Keratinocyte (primary cell): Measurements from ENCODE around the gene WDSUB1. TPM values are rescaled to one million over a fixed set of nuclear protein-coding genes. Genes with fewer than 3 reads are reported as not detected.

ENCODE experiments used
- DNase-seq: peaks from one replicate; pipeline ENCODE4 v3.0.0-alpha.2; 2011; ENCODE audit warnings: low read depth, missing footprints, low spot score
- FAIRE-seq: peaks from 2 replicates; lab custom pipeline; 2011; peaks lifted over from hg19 to GRCh38; lab: Jason Lieb, UNC
- H2AFZ ChIP-seq: 2 replicates; pipeline ENCODE4 v1.6.0; 2012; ENCODE audit warnings: low read length, control low read depth, inconsistent platforms; ENCODE audit not compliant: control insufficient read depth
- H3K27ac ChIP-seq: 2 replicates; pipeline ENCODE4 v1.5.1; 2011; ENCODE audit warnings: low read length; ENCODE audit not compliant: control insufficient read depth, insufficient read depth
- H3K27me3 ChIP-seq: 3 replicates; pipeline ENCODE4 v1.6.0; 2011; ENCODE audit warnings: low read length; ENCODE audit not compliant: control insufficient read depth, insufficient read depth; ENCODE audit errors: extremely low read depth
- H3K36me3 ChIP-seq, 2 experiments: 2 replicates in 1 of 2; 3 replicates in 1 of 2; pipeline ENCODE4 v1.5.1; 2011; ENCODE audit warnings: low read length in 2 of 2, mild to moderate bottlenecking in 1 of 2; ENCODE audit not compliant: control insufficient read depth in 2 of 2, insufficient read depth in 2 of 2; ENCODE audit errors: extremely low read depth in 1 of 2
- H3K4me1 ChIP-seq: 3 replicates; pipeline ENCODE4 v1.5.1; 2011; ENCODE audit warnings: low read length; ENCODE audit not compliant: control insufficient read depth, insufficient read depth; ENCODE audit errors: extremely low read depth
- H3K4me2 ChIP-seq: 3 replicates; pipeline ENCODE4 v1.6.0; 2011; ENCODE audit warnings: low read depth, low read length; ENCODE audit not compliant: control insufficient read depth, insufficient read depth; ENCODE audit errors: extremely low read depth
- H3K4me3 ChIP-seq, 3 experiments: fragments of 200-600 bp in 1 of 3; sonication (generic) in 1 of 3; 2 replicates in 2 of 3; 3 replicates in 1 of 3; pipeline ENCODE4 v1.5.1; 2011 to 2016; ENCODE audit warnings: low read length in 3 of 3, mild to moderate bottlenecking in 3 of 3, control low read depth in 2 of 3, inconsistent platforms in 1 of 3, low read depth in 1 of 3, mixed read lengths in 1 of 3, mixed run types in 1 of 3, moderate library complexity in 1 of 3; ENCODE audit not compliant: control insufficient read depth in 2 of 3, insufficient read depth in 2 of 3; ENCODE audit errors: extremely low read depth in 1 of 3
- H3K79me2 ChIP-seq: 2 replicates; pipeline ENCODE4 v1.6.0; 2012; ENCODE audit warnings: low read length; ENCODE audit not compliant: control insufficient read depth, insufficient read depth
- H3K9ac ChIP-seq: 3 replicates; pipeline ENCODE4 v1.6.0; 2011; ENCODE audit warnings: low read length; ENCODE audit not compliant: control insufficient read depth, insufficient read depth; ENCODE audit errors: extremely low read depth
- H3K9me1 ChIP-seq: 3 replicates; pipeline ENCODE4 v1.6.0; 2011; ENCODE audit warnings: low read length; ENCODE audit not compliant: control insufficient read depth, insufficient read depth; ENCODE audit errors: extremely low read depth
- H3K9me3 ChIP-seq: 2 replicates; pipeline ENCODE4 v1.5.1; 2012; ENCODE audit warnings: low read depth, low read length; ENCODE audit not compliant: control insufficient read depth
- H4K20me1 ChIP-seq: 3 replicates; pipeline ENCODE4 v1.6.0; 2011; ENCODE audit warnings: low read length; ENCODE audit not compliant: control insufficient read depth, insufficient read depth; ENCODE audit errors: extremely low read depth
- CTCF ChIP-seq, 3 experiments: IDR thresholded peaks in 1 of 3; conservative IDR thresholded peaks in 1 of 3; optimal IDR thresholded peaks in 1 of 3; 2 replicates in 2 of 3; 3 replicates in 1 of 3; pipeline versions ENCODE3 to v1.5.1; 2011; ENCODE audit warnings: low read length in 3 of 3, mild to moderate bottlenecking in 3 of 3, moderate library complexity in 2 of 3, control low read depth in 1 of 3, inconsistent platforms in 1 of 3; ENCODE audit not compliant: insufficient read depth in 2 of 3; ENCODE audit errors: extremely low read depth in 1 of 3
- EZH2 ChIP-seq: IDR thresholded peaks from one replicate; pipeline ENCODE4 v1.6.1; 2012; ENCODE audit warnings: inconsistent platforms, mild to moderate bottlenecking, low read length, moderate library complexity
- dilution Hi-C: fragments of 300-500 bp; cut with MboI; formaldehyde crosslinking; loops from one replicate; pipeline ENCODE4 v1.7.0; 2020; ENCODE audit warnings: low sequenced_read_pairs; ENCODE audit not compliant: extremely low pct_ligation_motif_present
- polyA plus RNA-seq, 5 experiments: library from polyadenylated mRNA; depleted of rRNA in 3 of 5; stranded (reverse) in 3 of 5; stranded (forward) in 1 of 5; unstranded in 1 of 5; fragments of >200 nt; gene quantifications; 1 replicate in 1 of 5; 2 replicates in 3 of 5; 3 replicates in 1 of 5; pipeline versions ENCODE4 v1.2.1 to v1.2.3, GENCODE V29; 2011 to 2012; ENCODE audit warnings: missing spikeins in 2 of 5, low read depth in 1 of 5, low replicate concordance in 1 of 5

Gene WDSUB1
- polyA plus RNA-seq, 1 donor (not counting 4 experiments of a cell fraction or from before 2014, with no cell fraction given), result 4.0 TPM

- Histone ChIP-seq H2AFZ (no peak overlapping the region), H3K27me3 (no peaks in the 10 kb centered on the region), H3K27ac (no peak overlapping the region), H3K9me3 (no peaks in the 10 kb centered on the region), H3K79me2 (no peaks in the 10 kb centered on the region), H3K36me3 (peaks cover 18 to 24% of the 10 kb centered on the region in 2 experiments), H3K4me2 (no peak overlapping the region), H3K9ac (no peak overlapping the region), H3K4me3 (no peak overlapping the region), H3K9me1 (peaks cover 2% of the 10 kb centered on the region), H3K4me1 (no peaks in the 10 kb centered on the region), H4K20me1 (no peaks in the 10 kb centered on the region)
- DNase-seq (no peak), FAIRE-seq (no peak)
- dilution Hi-C loops, result no loop called here
- TF ChIP-seq EZH2, result no peak
- no peak for TF ChIP-seq CTCF (optimal IDR thresholded peaks at IDR 0.05 in 1 of 3, IDR thresholded peaks at IDR 0.05 in 1 of 3, conservative IDR thresholded peaks at IDR 0.05 in 1 of 3; ENCODE audit: extremely low read depth in 1 of 3, insufficient read depth in 2 of 3, low read length in 3 of 3)
Observed at GRCh38 chr2:159206736-159207380, 79.6 kb downstream of the WDSUB1 start.

- Histone ChIP-seq H3K9ac (no peak overlapping the region), H3K79me2 (no peaks in the 10 kb centered on the region), H3K9me1 (no peaks in the 10 kb centered on the region), H3K27ac (no peak overlapping the region), H3K36me3 (peaks cover 18 to 26% of the 10 kb centered on the region in 2 experiments), H3K4me3 (no peak overlapping the region), H2AFZ (no peak overlapping the region), H3K9me3 (no peaks in the 10 kb centered on the region), H3K27me3 (no peaks in the 10 kb centered on the region), H3K4me2 (no peak overlapping the region), H3K4me1 (no peaks in the 10 kb centered on the region), H4K20me1 (no peaks in the 10 kb centered on the region)
- dilution Hi-C loops, result no loop called here
- FAIRE-seq (no peak), DNase-seq (no peak)
- TF ChIP-seq CTCF (optimal IDR thresholded peaks at IDR 0.05 in 1 of 3, IDR thresholded peaks at IDR 0.05 in 1 of 3, conservative IDR thresholded peaks at IDR 0.05 in 1 of 3; ENCODE audit: extremely low read depth in 1 of 3, insufficient read depth in 2 of 3, low read length in 3 of 3), result no peak
Observed at GRCh38 chr2:159204381-159205144, 81.9 kb downstream of the WDSUB1 start.
